Prostate gland (tissue), 2 donors: Measurements from ENCODE around the gene LSMEM2.

Experiments
- POLR2AphosphoS5 ChIP-seq: sonication (generic); formaldehyde crosslinking; IDR thresholded peaks from one replicate; pipeline ENCODE4 v1.6.1; 2017; ENCODE audit warnings: antibody characterized with exemption
- TF ChIP-seq, protein P1 (sequence below), 4 experiments: fragments of 200-600 bp in 2 of 4; fragments of 450-650 bp in 2 of 4; sonication (generic) in 2 of 4; IDR thresholded peaks; 1 replicate in 3 of 4; 2 replicates in 1 of 4; pipeline ENCODE4 v1.5.1; 2016 to 2019; ENCODE audit warnings: antibody characterized with exemption in 4 of 4, mild to moderate bottlenecking in 2 of 4, moderate library complexity in 2 of 4

DNA sequence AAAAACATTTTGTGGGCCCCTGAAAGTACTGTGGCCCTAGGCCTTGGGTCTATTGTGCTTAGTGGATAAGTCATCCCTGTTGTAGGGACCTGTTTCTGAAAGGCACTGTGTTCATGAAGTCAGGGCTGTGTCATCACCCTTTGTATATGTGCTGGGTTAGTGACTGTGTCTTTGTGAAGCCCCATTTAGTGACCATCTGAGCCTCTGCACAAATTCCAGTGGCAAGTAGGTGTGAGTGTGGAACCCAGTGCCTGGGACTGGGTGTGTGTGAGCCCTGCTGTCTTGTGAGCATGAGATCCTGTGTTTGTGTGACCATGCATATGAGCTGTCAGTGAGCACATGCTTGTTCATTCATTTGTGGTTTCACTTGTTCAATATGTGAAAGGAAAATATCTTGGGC lies 25.7 kb downstream of the LSMEM2 start:
- TF ChIP-seq, protein P1, sequence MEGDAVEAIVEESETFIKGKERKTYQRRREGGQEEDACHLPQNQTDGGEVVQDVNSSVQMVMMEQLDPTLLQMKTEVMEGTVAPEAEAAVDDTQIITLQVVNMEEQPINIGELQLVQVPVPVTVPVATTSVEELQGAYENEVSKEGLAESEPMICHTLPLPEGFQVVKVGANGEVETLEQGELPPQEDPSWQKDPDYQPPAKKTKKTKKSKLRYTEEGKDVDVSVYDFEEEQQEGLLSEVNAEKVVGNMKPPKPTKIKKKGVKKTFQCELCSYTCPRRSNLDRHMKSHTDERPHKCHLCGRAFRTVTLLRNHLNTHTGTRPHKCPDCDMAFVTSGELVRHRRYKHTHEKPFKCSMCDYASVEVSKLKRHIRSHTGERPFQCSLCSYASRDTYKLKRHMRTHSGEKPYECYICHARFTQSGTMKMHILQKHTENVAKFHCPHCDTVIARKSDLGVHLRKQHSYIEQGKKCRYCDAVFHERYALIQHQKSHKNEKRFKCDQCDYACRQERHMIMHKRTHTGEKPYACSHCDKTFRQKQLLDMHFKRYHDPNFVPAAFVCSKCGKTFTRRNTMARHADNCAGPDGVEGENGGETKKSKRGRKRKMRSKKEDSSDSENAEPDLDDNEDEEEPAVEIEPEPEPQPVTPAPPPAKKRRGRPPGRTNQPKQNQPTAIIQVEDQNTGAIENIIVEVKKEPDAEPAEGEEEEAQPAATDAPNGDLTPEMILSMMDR (IDR thresholded peaks at IDR 0.05) = no peak
- TF ChIP-seq POLR2AphosphoS5 = no peak
